ENCODE results near the gene TTPAL.

TTPAL gene

GRCh38 chr20:44475694-44476560 is at the start of gene TTPAL:
Gene TTPAL, plus strand, starts transcription at chr20:44475874. Its CDS starts 4,126 bp downstream, at chr20:44480000.
- DNase-seq: peak; percentile 91

DNA sequence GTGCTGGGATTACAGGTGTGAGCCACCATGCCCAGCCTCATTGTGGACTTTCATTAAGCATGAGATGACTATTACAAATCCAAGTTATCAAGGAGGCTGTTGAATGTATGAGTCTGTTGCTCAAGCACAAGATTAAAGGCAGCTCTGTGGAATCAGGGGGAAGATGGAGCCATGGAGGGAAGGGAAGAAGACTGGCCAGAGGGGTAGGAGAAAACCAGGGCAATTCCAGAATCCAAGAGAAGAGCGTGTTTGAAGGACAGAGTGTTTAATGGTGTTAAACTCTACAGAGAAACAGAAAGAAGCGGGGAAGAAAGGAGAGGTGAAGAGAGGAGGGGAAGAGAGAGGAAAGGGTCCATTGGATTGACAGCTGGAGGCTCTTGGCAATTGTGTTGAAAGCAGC is 49.8 kb upstream of the TTPAL start:
- no peak for DNase-seq

DNA sequence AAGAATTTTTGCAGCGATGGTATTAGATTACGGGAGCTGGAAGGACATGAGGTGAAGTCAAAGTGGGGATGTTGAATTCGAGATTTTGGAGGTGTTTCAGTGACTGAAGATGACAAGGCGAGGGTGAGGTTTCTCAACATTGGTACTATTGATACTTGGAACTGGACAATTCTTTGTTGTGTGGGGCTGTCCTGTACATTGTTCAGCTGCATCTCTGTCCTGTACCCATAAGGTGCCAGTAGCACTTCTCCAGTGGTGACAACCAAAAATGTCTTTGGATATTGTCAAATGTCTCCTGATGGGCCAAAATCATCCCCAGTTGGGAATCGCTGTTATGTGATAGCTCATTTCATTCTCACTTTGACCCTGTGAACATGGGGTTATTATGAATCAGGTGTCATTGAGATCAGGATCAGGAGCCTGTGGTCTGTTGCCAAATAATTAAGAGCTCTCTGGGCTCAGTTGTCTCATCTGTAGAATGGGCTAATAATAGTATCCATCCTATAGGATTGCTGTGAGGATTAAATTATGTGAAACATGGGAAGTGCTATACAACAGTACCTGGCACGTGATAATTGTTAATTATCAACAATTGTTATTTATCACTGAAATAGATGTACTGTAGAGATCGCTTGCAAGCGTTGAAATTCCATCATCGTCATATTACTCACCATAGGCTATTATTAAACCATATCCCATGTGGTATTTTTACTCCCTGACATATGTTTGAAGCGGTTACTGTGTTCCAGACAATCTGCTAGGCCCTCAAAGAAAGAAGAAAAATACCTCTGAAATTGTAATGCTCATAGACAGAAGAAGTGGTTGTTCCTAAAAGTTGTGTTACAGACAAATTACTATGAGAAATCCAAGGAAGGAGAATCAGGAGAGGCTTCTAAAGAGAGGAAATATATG is 48.5 kb upstream of the TTPAL start:
- DNase-seq: no peak

- DNase-seq: no peak
These were observed 47.9 kb upstream of the TTPAL start for GRCh38 chr20:44427804-44428173.

DNA sequence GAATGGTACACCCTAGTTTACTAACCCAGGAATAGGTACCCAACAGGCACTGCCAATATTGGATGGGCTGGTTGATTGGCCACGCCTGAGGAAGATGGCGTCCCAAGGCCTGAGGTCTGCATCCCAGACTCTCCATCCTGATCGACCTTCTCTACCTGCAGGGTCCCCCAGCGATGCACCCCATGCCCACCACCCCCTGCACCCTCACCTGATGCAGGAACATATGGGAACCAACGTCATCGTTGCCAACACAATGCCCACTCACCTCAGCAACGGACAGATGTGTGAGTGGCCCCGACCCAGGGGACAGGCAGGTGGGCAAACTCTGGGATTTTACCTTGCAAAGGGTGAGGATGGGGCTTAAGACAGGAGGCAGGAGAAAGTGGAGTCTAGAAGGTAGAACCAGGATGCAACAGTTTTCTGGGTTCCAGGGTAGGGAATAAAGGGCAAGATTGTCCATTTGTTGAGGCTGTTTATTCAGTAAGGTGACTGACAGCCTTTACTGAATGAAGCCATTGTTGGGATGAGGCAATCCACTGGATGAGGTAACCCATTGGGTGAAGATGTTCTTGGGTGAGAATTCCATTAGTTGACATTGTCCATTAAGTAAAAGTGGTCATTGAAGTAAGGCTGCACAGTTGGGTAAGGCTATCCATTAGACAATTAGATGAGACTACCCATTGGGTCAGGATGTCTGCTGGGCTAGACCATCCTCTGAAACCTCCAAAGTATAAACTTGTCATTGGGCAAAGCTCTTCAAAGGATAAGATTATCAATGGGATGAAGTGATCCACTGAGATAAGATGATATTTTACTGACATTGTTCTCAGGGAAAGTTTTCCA is 47.3 kb upstream of the TTPAL start:
- DNase-seq: no peak

DNA sequence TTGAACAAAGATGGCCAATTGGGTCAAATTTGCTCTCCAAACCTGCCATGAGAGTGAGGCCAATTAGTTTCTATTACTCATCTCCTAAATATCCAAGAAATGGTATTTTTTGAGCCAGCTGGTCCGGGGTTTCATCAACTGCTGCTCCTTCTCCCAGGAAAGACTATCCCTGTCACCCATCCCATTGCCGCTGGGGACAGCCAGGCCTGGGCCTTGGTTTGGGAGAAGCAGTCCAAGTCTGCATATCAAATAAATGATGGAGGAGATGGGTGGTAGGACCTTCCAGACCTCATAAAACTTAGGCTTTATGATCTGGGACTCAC is 46.7 kb upstream of the TTPAL start:
- no peak for DNase-seq

DNA sequence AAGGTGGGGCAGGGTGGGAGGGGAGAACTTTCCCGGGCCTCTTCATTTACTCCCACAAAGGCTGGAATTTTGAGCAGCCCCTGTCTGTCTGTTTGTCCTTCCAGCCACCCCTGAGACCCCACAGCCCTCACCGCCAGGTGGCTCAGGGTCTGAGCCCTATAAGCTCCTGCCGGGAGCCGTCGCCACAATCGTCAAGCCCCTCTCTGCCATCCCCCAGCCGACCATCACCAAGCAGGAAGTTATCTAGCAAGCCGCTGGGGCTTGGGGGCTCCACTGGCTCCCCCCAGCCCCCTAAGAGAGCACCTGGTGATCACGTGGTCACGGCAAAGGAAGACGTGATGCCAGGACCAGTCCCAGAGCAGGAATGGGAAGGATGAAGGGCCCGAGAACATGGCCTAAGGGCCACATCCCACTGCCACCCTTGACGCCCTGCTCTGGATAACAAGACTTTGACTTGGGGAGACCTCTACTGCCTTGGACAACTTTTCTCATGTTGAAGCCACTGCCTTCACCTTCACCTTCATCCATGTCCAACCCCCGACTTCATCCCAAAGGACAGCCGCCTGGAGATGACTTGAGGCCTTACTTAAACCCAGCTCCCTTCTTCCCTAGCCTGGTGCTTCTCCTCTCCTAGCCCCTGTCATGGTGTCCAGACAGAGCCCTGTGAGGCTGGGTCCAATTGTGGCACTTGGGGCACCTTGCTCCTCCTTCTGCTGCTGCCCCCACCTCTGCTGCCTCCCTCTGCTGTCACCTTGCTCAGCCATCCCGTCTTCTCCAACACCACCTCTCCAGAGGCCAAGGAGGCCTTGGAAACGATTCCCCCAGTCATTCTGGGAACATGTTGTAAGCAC is 46.0 kb upstream of the TTPAL start:
- no peak for DNase-seq

DNA sequence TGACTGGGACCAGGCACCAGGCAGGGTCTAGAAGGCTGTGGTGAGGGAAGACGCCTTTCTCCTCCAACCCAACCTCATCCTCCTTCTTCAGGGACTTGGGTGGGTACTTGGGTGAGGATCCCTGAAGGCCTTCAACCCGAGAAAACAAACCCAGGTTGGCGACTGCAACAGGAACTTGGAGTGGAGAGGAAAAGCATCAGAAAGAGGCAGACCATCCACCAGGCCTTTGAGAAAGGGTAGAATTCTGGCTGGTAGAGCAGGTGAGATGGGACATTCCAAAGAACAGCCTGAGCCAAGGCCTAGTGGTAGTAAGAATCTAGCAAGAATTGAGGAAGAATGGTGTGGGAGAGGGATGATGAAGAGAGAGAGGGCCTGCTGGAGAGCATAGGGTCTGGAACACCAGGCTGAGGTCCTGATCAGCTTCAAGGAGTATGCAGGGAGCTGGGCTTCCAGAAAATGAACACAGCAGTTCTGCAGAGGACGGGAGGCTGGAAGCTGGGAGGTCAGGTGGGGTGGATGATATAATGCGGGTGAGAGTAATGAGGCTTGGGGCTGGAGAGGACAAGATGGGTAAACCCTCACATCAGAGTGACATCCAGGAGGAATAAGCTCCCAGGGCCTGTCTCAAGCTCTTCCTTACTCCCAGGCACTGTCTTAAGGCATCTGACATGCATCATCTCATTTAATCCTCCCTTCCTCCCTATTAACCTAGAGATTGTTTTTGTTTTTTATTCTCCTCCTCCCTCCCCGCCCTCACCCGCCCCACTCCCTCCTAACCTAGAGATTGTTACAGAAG is 45.2 kb upstream of the TTPAL start:
- no peak for DNase-seq

- DNase-seq: no peak
These were observed 44.6 kb upstream of the TTPAL start for GRCh38 chr20:44431118-44431501.

GRCh38 chr20:44431502-44432234 is 44.0 kb upstream of the TTPAL start:
- no peak for DNase-seq

DNA sequence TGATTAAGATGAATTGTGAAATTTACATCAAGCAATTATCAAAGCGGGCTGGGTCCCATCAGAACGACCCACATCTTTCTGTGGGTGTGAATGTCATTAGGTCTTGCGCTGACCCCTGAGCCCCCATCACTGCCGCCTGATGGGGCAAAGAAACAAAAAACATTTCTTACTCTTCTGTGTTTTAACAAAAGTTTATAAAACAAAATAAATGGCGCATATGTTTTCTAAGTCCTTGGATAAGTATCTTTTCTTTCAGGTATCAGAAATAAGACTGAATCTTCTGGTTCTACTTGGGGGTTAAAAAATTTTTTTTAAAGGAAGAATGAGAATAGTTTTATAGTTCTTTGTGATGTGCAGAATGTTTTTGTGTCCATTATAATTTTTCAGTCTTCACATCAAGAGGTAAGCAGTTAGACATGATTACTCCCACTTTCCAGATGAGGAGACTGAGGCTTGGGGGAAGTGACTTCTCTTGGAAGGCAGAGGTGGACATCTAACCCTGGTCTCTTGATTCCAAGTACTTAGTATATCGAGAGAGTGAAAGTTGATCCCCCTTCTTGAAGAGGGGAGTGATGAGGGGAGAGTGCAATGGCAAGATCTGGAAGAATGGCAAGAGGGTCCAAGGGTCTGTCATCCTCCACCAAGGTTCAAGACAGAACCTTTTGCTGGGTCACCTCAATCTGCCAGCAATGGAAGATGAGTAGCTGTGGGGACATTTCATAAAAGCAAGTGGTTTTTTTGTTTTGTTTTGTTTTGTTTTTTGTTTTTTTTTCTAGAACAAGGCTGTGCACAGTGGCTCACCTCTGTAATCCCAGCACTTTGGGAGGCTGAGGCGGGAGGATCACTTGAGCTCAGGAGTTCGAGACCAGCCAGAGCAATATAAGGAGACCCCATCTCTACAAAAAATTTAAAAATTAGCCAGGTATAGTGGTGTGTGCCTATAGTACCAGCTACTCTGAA is 42.8 kb upstream of the TTPAL start:
- DNase-seq: no peak

DNA sequence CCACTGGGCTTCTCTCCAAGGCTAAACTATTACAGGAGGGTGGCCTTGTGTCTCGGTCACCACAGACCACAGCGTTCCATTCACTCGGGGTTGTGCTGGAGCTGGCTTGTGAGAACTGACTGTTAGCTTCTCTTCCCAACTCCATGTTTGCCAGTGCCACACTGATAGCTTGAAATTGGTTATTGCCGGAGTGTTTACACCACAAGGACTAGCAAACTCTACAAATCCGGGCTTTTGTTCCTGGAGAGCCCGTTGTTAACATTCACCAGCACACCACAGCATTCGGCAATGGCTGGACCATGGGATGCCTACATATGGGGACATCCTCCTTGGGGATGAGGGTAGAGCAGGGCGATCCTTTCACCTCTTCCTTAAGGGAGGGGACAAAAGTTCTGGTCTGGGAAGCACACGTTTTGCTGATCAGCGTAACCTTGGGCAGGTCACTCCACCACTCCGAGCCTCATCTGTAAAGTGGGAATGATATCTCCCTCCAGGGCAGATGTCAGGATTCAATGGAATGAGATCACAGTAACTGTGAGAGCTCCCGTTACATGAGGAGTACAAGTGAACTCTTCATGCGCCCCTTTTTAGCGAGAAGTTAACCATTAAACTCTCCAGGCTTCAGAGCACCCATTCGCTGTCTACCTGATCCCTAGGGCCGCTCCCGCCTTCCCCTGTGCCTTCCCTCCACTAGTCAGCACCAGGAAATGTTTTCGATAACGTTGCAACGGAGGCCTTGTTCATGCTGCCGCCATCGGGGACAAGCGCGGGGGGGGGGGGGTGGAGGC is 41.7 kb upstream of the TTPAL start:
- DNase-seq: no peak

DNA sequence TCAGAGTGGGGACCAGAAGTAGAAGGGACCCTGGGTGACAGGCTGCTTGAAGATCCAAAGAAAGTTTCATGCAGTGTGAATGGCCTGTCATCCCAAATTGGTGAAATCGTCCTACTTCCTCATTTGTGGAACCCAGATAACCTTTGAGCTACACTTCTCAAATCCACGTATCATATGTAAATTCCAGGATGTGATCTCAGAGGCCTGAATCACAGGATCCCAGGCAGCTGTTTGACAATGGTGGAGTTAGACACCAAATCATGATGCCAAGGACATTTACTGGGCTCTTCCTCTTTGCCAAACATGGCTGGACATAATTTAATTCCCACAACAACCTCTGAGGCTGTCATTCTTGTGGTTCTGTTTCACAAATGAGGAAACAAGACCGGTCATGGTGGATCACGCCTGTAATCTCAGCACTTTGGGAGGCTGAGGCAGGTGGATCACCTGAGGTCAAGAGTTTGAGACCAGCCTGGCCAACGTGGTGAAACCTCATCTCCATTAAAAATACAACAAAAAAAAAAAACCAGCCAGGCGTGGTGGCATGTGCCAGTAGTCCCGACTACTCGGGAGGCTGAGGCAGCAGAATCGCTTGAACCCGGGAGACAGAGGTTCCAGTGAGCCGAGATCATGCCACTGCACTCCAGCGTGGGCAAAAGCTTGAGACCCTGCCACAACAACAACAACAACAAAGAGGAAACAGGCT is 39.9 kb upstream of the TTPAL start:
- DNase-seq: no peak

- DNase-seq: no peak
These were observed 39.3 kb upstream of the TTPAL start for GRCh38 chr20:44436393-44436792.

DNA sequence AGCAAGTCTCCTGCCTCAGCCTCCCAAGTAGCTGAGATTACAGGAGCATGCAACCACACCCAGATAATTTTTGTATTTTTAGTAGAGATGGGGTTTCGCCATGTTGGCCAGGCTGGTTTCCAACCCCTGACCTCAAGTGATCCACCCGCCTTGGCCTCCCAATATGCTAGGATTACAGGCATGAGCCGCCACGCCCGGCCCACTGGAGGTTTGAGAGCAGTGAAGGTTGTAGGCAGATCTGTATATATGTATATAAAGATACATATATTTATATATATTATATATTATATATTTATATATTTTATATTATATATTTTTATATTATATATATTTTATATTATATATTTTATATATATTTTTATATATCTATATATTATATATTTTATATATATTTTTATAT is 38.2 kb upstream of the TTPAL start:
- DNase-seq: no peak

GRCh38 chr20:44438782-44439181 is 36.9 kb upstream of the TTPAL start:
- no peak for DNase-seq

DNA sequence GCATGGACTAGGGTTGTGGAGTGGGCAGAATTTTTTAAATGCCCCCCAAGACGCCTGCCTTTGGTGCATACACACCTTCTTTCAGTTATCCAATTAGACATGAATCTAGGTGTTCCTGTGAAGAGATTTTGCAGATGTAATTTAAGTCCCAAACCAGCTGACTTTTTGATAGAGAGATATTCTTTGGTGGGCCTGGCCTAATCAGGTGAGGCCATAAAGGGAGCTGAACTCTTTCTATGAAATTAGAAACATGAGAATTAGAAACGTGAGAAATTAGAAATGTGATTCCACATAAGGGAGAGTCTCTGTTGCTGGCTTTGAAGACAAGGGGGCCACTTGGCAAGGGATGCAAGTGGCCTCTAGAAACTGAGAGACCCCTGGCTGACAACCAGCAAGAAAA is 36.4 kb upstream of the TTPAL start:
- no peak for DNase-seq

All from right forelimb (tissue), 1 donor.